ENCODE data around the gene AXIN1.
"Not testable (repeated sequence)": the region's sequence is repeated elsewhere in the genome, so short reads cannot be mapped to it uniquely, and the experiment has no call there.

The AXIN1 gene

DNA sequence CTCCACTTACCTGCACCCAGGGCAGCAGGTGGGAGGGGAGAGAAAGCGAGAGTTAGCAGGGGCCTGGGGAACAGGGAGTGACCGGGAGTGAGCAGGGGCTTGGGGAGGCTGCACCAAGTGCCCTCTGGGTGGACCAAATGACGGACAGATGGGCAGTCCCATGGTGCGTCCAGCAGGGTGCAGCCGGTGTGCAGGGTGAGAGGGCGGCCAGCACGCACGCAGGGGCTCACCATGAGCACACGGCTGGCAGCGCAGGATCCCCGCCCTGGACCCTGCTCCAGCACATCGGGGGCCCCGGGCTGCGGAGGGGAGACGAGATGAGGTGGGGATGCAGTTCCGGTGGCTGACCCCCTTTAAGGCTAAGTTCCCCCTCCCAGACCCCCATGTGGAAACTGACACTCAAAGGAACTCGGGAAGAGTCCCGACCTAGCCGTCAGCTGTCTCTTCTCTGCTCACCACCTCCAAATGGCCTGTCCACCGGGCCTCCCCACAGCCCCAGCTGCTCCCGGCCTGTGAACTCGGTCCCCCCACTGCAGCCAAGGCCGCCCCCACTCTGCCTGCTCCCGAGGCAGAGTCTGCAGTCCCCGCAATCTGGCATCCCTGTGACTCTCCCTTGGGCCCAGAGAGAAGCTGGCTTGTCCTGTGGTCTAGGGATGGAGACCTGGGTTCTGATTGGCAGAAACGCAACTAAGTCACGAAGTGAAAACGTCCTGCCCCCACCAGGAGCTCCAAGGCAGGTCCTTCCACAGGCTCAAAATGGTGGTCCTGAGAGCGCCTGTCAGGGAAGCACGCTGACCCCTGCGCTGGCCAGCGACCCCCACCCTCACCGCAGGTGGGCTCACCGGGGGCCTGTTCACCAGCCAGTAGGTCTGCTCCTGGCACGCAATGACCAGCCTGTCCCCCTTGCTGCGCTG, 79.6 kb downstream of the AXIN1 start:
- DNase-seq (ENCODE audit: low spot score), result no peak
- in situ Hi-C loops (cut with MboI; ENCODE audit: low pct_unique_long_range_greater_than_20kb, low sequenced_read_pairs, unreplicated experiment), result no loop called here
- no peak for TF ChIP-seq CTCF (IDR thresholded peaks at IDR 0.05; ENCODE audit: extremely low read depth, insufficient read depth, missing control alignments)

GRCh38 chr16:270381-271255, 81.9 kb downstream of the AXIN1 start:
- TF ChIP-seq CTCF (IDR thresholded peaks at IDR 0.05; ENCODE audit: extremely low read depth, insufficient read depth, missing control alignments), result no peak
- DNase-seq (ENCODE audit: low spot score), result no peak

DNA sequence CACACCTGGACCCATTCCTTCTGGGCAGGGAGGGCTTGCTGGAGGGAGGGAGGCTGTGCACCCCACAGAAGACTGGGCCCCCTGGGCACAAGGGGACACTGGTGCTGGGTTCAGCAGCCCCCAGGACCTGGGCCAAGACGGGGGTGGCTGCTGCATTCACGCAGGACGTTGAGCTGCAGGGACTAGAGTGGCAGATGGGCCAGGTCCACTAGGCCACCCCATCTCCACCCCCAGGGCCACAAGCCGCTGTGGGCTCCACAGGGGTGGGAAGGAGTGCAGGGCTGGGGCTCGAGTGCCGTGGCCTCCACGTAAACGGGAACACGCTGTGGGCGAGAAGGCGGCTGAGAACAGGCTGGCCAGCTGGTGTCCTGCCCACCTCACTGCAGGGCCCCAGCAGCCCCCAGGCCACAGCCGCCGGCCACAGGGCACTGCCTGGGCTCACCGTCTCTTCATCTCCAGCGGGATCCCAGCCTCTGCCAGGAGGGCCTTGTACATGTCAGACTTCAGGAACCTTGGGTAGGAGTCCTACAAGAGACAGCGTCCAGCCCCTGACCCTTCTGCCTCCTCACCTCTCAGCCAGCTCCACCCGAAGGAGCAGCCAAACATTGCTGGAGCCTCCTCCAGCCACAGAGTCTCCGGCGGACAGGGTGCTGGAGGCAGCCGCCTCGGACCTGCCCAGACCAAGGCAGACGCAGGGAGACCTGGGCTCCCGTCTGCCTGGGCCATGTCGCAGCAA, 83.3 kb downstream of the AXIN1 start:
- TF ChIP-seq CTCF (IDR thresholded peaks at IDR 0.05; ENCODE audit: extremely low read depth, insufficient read depth, missing control alignments), result no peak
- DNase-seq (ENCODE audit: low spot score), result no peak
- in situ Hi-C loops (cut with MboI; ENCODE audit: low pct_unique_long_range_greater_than_20kb, low sequenced_read_pairs, unreplicated experiment), result no loop called here

More at GRCh38 chr16:270381-271255, 81.9 kb downstream of the AXIN1 start:
- in situ Hi-C loops (cut with MboI; ENCODE audit: low pct_unique_long_range_greater_than_20kb, low sequenced_read_pairs, unreplicated experiment), result no loop called here

DNA sequence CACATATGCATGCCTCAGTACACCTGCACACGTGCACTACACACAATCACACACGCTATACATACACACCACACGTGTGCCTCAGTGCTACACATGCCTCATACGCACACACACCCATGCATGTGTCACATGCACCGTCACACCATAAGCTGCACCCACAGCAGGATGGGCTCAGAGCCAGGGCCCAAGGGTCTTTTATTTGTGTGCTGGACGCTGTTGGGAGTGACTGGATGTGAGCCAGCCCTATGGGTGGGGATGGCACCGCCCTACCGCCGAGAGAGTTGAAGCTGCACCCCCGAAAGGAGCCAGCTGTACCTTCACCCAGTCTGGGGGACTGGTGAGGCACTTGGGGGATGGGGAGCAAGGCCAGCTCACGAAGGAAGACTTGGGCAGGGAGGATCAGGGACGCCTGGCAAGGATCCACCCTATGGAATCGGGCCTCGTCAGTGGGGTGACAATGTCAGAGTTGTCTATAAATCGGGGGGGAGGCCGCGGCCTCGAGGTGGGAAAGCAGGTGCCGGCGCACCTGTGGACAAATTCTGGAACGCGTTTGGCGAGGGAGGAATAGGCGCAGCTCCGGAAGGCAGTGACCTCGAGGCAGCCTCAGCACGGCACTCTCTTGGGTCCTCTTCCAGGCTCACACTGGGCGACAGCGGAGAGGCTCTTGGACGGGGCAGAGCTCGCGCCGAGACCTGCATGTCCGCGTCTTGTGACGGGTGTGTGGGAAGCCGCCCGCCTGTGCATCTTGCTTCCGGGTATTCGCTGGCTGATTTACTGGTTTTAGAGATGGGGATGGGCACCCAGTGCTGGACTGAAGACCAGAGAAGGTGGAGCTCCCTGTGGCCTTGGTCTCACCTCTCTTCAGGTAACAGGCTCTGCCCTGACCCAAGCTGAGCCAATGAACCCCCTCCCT, 84.1 kb downstream of the AXIN1 start:
- no peak for TF ChIP-seq CTCF (IDR thresholded peaks at IDR 0.05; ENCODE audit: extremely low read depth, insufficient read depth, missing control alignments)
- in situ Hi-C loops (cut with MboI; ENCODE audit: low pct_unique_long_range_greater_than_20kb, low sequenced_read_pairs, unreplicated experiment), result no loop called here
- DNase-seq (ENCODE audit: low spot score), result no peak

DNA sequence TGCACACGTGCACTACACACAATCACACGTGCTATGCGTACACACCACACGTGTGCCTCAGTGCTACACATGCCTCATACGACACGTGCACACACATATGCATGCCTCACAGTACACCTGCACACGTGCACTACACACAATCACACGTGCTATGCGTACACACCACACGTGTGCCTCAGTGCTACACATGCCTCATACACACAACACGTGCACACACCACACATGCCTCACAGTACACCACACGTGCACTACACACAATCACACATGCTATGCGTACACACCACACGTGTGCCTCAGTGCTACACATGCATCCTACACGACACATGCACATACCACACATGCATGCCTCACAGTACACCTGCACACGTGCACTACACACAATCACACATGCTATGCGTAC, 85.0 kb downstream of the AXIN1 start:
- in situ Hi-C loops (cut with MboI; ENCODE audit: low pct_unique_long_range_greater_than_20kb, low sequenced_read_pairs, unreplicated experiment); DNase-seq (ENCODE audit: low spot score): not testable (repeated sequence)
